Astrocyte (in vitro differentiated cells and primary cell): Measurements from ENCODE around the gene CYBC1. TPM values are rescaled to one million over a fixed set of nuclear protein-coding genes. Genes with fewer than 3 reads are reported as not detected.

Experiments used
- DNase-seq: peaks from one replicate; pipeline ENCODE4 v3.0.0-alpha.2; 2010; ENCODE audit warnings: low read depth
- FAIRE-seq: peaks from 2 replicates; lab custom pipeline; 2011; peaks lifted over from hg19 to GRCh38; lab: Jason Lieb, UNC
- H2AFZ ChIP-seq: 2 replicates; pipeline ENCODE4 v1.6.0; 2012; ENCODE audit warnings: low read depth, low read length, inconsistent platforms
- H3K27ac ChIP-seq: 2 replicates; pipeline ENCODE4 v1.5.1; 2011; ENCODE audit warnings: low read depth, low read length, inconsistent platforms
- H3K27me3 ChIP-seq: 2 replicates; pipeline ENCODE4 v1.6.0; 2011; ENCODE audit warnings: low read length, inconsistent platforms; ENCODE audit not compliant: insufficient read depth
- H3K36me3 ChIP-seq: 2 replicates; pipeline ENCODE4 v1.5.1; 2011; ENCODE audit warnings: low read length, inconsistent platforms; ENCODE audit not compliant: insufficient read depth
- H3K4me1 ChIP-seq: 2 replicates; pipeline ENCODE4 v1.5.1; 2011; ENCODE audit warnings: low read length, inconsistent platforms; ENCODE audit not compliant: insufficient read depth
- H3K4me2 ChIP-seq: 2 replicates; pipeline ENCODE4 v1.6.0; 2012; ENCODE audit warnings: low read length, inconsistent platforms
- H3K4me3 ChIP-seq: 2 replicates; pipeline ENCODE4 v1.5.1; 2011; ENCODE audit warnings: low read depth, mild to moderate bottlenecking, low read length, inconsistent platforms; ENCODE audit not compliant: insufficient read depth
- H3K79me2 ChIP-seq: 2 replicates; pipeline ENCODE4 v1.6.0; 2012; ENCODE audit warnings: mild to moderate bottlenecking, low read length, inconsistent platforms; ENCODE audit not compliant: insufficient read depth
- H3K9ac ChIP-seq: 2 replicates; pipeline ENCODE4 v1.6.0; 2012; ENCODE audit warnings: mild to moderate bottlenecking, low read length, inconsistent platforms
- H3K9me3 ChIP-seq: 2 replicates; pipeline ENCODE4 v1.5.1; 2012; ENCODE audit warnings: low read depth, mild to moderate bottlenecking, low read length, inconsistent platforms; ENCODE audit not compliant: insufficient read depth
- H4K20me1 ChIP-seq: 2 replicates; pipeline ENCODE4 v1.6.0; 2012; ENCODE audit warnings: low read length, inconsistent platforms; ENCODE audit not compliant: insufficient read depth
- H3K27ac Mint-ChIP-seq: one replicate; pipeline ENCODE4 v1.8.0; 2021; ENCODE audit warnings: mild to moderate bottlenecking, mixed read lengths; ENCODE audit not compliant: unreplicated experiment
- H3K27me3 Mint-ChIP-seq: one replicate; pipeline ENCODE4 v1.8.0; 2021; ENCODE audit warnings: low read depth, mixed read lengths; ENCODE audit not compliant: unreplicated experiment
- H3K36me3 Mint-ChIP-seq: one replicate; pipeline ENCODE4 v1.8.0; 2021; ENCODE audit warnings: low read depth, mixed read lengths; ENCODE audit not compliant: unreplicated experiment
- H3K4me1 Mint-ChIP-seq: one replicate; pipeline ENCODE4 v1.8.0; 2021; ENCODE audit warnings: low read depth, mixed read lengths; ENCODE audit not compliant: unreplicated experiment
- H3K4me3 Mint-ChIP-seq: one replicate; pipeline ENCODE4 v1.8.0; 2021; ENCODE audit warnings: mild to moderate bottlenecking, moderate library complexity, mixed read lengths; ENCODE audit not compliant: unreplicated experiment
- H3K9me3 Mint-ChIP-seq: one replicate; pipeline ENCODE4 v1.8.0; 2021; ENCODE audit warnings: mild to moderate bottlenecking, mixed read lengths; ENCODE audit not compliant: unreplicated experiment
- CTCF ChIP-seq: IDR thresholded peaks from 2 replicates; pipeline ENCODE4 v1.5.1; 2011; ENCODE audit warnings: low read depth, mild to moderate bottlenecking, inconsistent platforms, low read length, moderate library complexity; ENCODE audit not compliant: insufficient read depth
- EZH2 ChIP-seq: IDR thresholded peaks from 2 replicates; pipeline ENCODE4 v1.6.1; 2012; ENCODE audit warnings: mild to moderate bottlenecking, low read length, inconsistent platforms; ENCODE audit not compliant: insufficient read depth
- total RNA-seq: library from RNA; stranded (reverse); gene quantifications from 2 replicates; pipeline ENCODE4 v1.2.1, GENCODE V29; 2021

CYBC1 gene
- total RNA-seq, 1 donor from 2014 or later = 67.3 TPM

- no peak for DNase-seq
- H3K4me3 Mint-ChIP-seq = no peak overlapping the region
- Histone ChIP-seq H3K27me3 (no peaks in the 10 kb centered on the region), H3K4me3 (no peak overlapping the region), H2AFZ (no peak overlapping the region), H3K4me1 (peaks cover 8% of the 10 kb centered on the region), H4K20me1 (peaks cover 68% of the 10 kb centered on the region), H3K9ac (no peak overlapping the region), H3K79me2 (no peaks in the 10 kb centered on the region), H3K4me2 (no peak overlapping the region), H3K36me3 (no peaks in the 10 kb centered on the region), H3K27ac (no peak overlapping the region), H3K9me3 (no peaks in the 10 kb centered on the region)
- no peak for TF ChIP-seq CTCF
- no peak for TF ChIP-seq EZH2
- H3K36me3 Mint-ChIP-seq = peaks cover 2% of the 10 kb centered on the region
- FAIRE-seq = no peak
- peaks cover 7% of the 10 kb centered on the region for H3K4me1 Mint-ChIP-seq
- H3K9me3 Mint-ChIP-seq = no peaks in the 10 kb centered on the region
- H3K27ac Mint-ChIP-seq = no peak overlapping the region
- no peaks in the 10 kb centered on the region for H3K27me3 Mint-ChIP-seq
Observed at GRCh38 chr17:82411396-82412053, 39.0 kb downstream of the CYBC1 start.

- no peaks in the 10 kb centered on the region for H3K9me3 ChIP-seq
- H3K4me1 ChIP-seq = peaks cover 8% of the 10 kb centered on the region
- no peak overlapping the region for H3K27ac ChIP-seq
- no peak overlapping the region for H3K4me2 ChIP-seq
- TF ChIP-seq EZH2 (no peak), CTCF (no peak)
- H3K36me3 ChIP-seq = no peaks in the 10 kb centered on the region
- Mint-ChIP-seq H3K9me3 (no peaks in the 10 kb centered on the region), H3K36me3 (peaks cover 2% of the 10 kb centered on the region), H3K4me1 (peaks cover 7% of the 10 kb centered on the region), H3K27ac (no peak overlapping the region), H3K4me3 (no peak overlapping the region), H3K27me3 (no peaks in the 10 kb centered on the region)
- H3K4me3 ChIP-seq = no peak overlapping the region
- H3K27me3 ChIP-seq = no peaks in the 10 kb centered on the region
- FAIRE-seq = no peak
- H3K9ac ChIP-seq = no peak overlapping the region
- H2AFZ ChIP-seq = no peak overlapping the region
- no peak for DNase-seq
- peaks cover 55% of the 10 kb centered on the region for H4K20me1 ChIP-seq
- no peaks in the 10 kb centered on the region for H3K79me2 ChIP-seq
Observed at GRCh38 chr17:82410014-82410716, 40.4 kb downstream of the CYBC1 start.

GRCh38 chr17:82408938-82409318, 41.6 kb downstream of the CYBC1 start:
- no peaks in the 10 kb centered on the region for H3K9me3 ChIP-seq
- H3K27me3 ChIP-seq = no peaks in the 10 kb centered on the region
- Mint-ChIP-seq H3K27me3 (no peaks in the 10 kb centered on the region), H3K4me1 (peaks cover 7% of the 10 kb centered on the region), H3K27ac (no peak overlapping the region), H3K4me3 (no peak overlapping the region), H3K36me3 (peaks cover 2% of the 10 kb centered on the region), H3K9me3 (no peaks in the 10 kb centered on the region)
- peaks cover 43% of the 10 kb centered on the region for H4K20me1 ChIP-seq
- FAIRE-seq (no peak), DNase-seq (no peak)
- H3K4me1 ChIP-seq = peaks cover 8% of the 10 kb centered on the region
- no peak overlapping the region for H3K9ac ChIP-seq
- H3K27ac ChIP-seq = no peak overlapping the region
- H3K79me2 ChIP-seq = no peaks in the 10 kb centered on the region
- H3K4me2 ChIP-seq = no peak overlapping the region
- TF ChIP-seq CTCF = no peak
- H3K36me3 ChIP-seq = no peaks in the 10 kb centered on the region
- no peak overlapping the region for H2AFZ ChIP-seq
- H3K4me3 ChIP-seq = no peak overlapping the region
